Psoas muscle (tissue), 8 donors: Measurements from ENCODE around the gene POU3F1. TPM values are rescaled to one million over a fixed set of nuclear protein-coding genes. Genes with fewer than 3 reads are reported as not detected.

ENCODE experiments used
- ATAC-seq, 4 donors: fragments of 200-7000 bp; cut with Tn5 transposase; one replicate each; pipeline ENCODE4 v1.9.1; 2020; ENCODE audit warnings: moderate library complexity in 3 of 4, mild to moderate bottlenecking in 2 of 4
- DNase-seq, 2 donors: peaks; one replicate each; pipeline ENCODE4 v3.0.0-alpha.2; 2020
- H3K27ac ChIP-seq: fragments of 200-600 bp; one replicate; pipeline ENCODE4 v1.8.0; 2022
- H3K27me3 ChIP-seq, 3 donors: fragments of 200-600 bp in 1 of 3; one replicate each; pipeline versions ENCODE4 v1.6.1 to v1.8.0; 2013 to 2022; ENCODE audit warnings: low read length in 2 of 3, mild to moderate bottlenecking in 2 of 3, moderate library complexity in 1 of 3; ENCODE audit not compliant: insufficient read depth in 3 of 3
- H3K36me3 ChIP-seq, 2 donors: fragments of 200-600 bp in 1 of 2; one replicate each; pipeline versions ENCODE4 v1.6.1 to v1.8.0; 2013 to 2022; ENCODE audit warnings: low read depth in 1 of 2, mild to moderate bottlenecking in 1 of 2, moderate library complexity in 1 of 2; ENCODE audit not compliant: insufficient read depth in 1 of 2
- H3K4me1 ChIP-seq: fragments of 200-600 bp; one replicate; pipeline ENCODE4 v1.8.0; 2022
- H3K4me3 ChIP-seq: fragments of 200-600 bp; one replicate; pipeline ENCODE4 v1.8.0; 2022; ENCODE audit warnings: mild to moderate bottlenecking
- H3K9me3 ChIP-seq: fragments of 200-600 bp; one replicate; pipeline ENCODE4 v1.8.0; 2022
- WGBS, 3 donors: extraction: QIAGEN DNeasy Blood & Tissue Kit; methylation state at CpG; one replicate each; pipeline versions ENCODE4 v1.1.6 to v1.1.7; 2013; 5-methylcytosine and 5-hydroxymethylcytosine counted together
- intact Hi-C, 2 donors: fragments of 100-400 bp; cut with DNase I; formaldehyde crosslinking; loops; one replicate each; pipeline versions ENCODE4 v1.11.0 to v1.14.2; 2022
- polyA plus RNA-seq, 3 donors: library from polyadenylated mRNA; stranded (reverse); fragments of 200-250 nt; gene quantifications; one replicate each; pipeline ENCODE4 v1.2.3, GENCODE V29; 2013
- total RNA-seq, 4 donors: library from RNA; stranded (reverse); fragmentation: NEBNext Ultra II Directional in 2 of 4; extraction: Animal tissue kit (Norgen Biotek cat#: 25700) in 2 of 4; gene quantifications; one replicate each; pipeline versions ENCODE4 v1.2.1 to v1.2.4, GENCODE V29; 2021 to 2023
- TF ChIP-seq, protein P1 (sequence below): fragments of 200-600 bp; IDR thresholded peaks from one replicate; pipeline ENCODE4 v1.8.0; 2022; ENCODE audit warnings: antibody characterized with exemption
- donor health status: healthy with polysubstance abuse.
- donor health status: DM: no; HTN: no; CAD: no; lungs with moderate emphysema.
- donor health status: Bipolar disorder and iron deficiency.
- donor health status: healthy.
- donor health status: DM: yes; HTN: yes; CAD: no.
- donor health status: DM: no; HTN: no; CAD: no.
- donor health status: DM: no; HTN: no; CAD: no.
- donor health status: DM: yes; HTN: yes; CAD: no.

The POU3F1 gene
- total and polyA plus RNA-seq, 7 donors, result 0.04 to 0.38 (median 0.13) TPM; not detected in 1

DNA sequence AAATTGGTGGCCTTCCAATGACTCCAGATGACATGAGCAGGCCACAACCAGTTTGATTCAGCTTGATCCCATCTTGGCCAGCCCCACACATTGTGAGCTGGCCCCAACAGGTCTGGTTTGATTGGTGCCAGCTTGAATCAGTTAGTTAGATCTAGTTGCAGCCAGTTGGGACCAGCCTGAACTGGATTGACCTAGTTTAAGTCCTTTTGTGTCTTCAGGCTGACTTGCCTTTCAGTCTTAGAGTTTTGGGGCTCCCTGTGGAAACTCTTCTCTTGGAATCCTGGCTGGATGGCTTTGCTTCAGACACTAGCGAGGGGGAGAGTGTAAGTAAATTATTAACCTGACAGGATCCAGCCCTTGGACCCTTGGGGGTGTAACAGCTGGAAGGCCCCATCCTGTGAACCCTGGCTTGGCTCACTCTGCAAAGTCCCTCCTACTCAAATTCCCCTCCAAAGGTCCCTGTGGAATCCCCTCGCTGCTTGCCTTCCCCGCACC is 36.2 kb upstream of the POU3F1 start:
- whole genome bisulfite sequencing, 3 donors, result 66 to 80% (median 74%) methylated on average over 3 of the region's 3 CpGs
- Histone ChIP-seq H3K27ac (no peak overlapping the region), H3K9me3 (no peaks in the 10 kb centered on the region), H3K4me3 (no peak overlapping the region), H3K36me3 (no peaks in the 10 kb centered on the region), H3K4me1 (peaks cover 20% of the 10 kb centered on the region), H3K27me3 (no peaks in the 10 kb centered on the region)
- ATAC-seq, result peak in 1 of 4 donors; percentile 59
- intact Hi-C loops, result no loop called here
- DNase-seq, result no peak
- TF ChIP-seq, protein P1, sequence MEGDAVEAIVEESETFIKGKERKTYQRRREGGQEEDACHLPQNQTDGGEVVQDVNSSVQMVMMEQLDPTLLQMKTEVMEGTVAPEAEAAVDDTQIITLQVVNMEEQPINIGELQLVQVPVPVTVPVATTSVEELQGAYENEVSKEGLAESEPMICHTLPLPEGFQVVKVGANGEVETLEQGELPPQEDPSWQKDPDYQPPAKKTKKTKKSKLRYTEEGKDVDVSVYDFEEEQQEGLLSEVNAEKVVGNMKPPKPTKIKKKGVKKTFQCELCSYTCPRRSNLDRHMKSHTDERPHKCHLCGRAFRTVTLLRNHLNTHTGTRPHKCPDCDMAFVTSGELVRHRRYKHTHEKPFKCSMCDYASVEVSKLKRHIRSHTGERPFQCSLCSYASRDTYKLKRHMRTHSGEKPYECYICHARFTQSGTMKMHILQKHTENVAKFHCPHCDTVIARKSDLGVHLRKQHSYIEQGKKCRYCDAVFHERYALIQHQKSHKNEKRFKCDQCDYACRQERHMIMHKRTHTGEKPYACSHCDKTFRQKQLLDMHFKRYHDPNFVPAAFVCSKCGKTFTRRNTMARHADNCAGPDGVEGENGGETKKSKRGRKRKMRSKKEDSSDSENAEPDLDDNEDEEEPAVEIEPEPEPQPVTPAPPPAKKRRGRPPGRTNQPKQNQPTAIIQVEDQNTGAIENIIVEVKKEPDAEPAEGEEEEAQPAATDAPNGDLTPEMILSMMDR, result no peak

DNA sequence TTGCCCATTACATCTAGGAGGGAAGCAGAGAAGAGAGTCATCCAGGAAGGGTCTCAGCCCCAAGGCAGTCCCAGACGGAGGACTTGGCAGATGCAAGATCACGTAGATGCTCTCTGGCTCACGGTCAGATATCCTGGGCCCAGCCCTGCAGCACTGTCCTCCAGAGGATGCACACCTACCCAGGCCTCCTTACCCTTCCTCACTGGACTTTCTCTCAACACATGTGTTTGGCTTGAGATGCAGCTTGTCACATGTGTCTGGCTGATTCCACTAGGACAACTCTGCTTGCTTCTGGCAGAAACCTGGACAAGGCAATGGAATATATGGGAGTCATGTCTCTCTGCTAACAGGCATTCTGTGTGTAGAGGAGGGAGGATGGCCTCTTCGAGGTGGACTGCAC is 32.4 kb upstream of the POU3F1 start:
- intact Hi-C loops, result no loop called here
- no peak for ATAC-seq
- WGBS, 3 donors, result 62 to 69% (median 63%) methylated on average over 4 of the region's 4 CpGs

DNA sequence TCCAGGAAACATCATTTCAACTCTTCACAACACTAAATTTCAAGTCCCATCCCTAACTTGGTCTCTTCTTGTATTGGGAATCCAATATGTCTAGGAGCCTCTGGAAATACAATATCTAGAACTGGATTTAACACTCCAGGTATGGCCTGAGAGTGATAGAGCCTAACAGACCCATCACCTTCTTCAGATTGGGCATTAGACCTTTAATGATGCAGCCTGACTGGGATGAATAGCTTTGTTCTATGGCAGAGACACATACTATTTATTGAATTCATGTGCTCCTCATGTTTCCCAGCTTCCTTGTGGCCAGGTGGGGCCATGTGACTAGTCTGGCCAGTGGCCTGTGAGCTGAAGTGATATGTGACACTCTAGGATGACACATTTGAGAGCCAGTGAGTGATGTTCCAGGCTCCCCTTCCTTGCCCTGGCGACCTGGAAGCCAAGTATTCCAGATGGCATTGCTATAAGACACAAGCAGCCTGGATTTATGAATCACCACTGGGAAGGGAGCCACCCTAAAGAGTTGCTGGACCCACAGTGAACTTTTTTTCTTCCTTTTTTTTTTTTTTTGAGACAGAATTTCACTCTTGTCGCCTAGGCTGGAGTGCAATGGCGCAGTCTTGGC is 31.0 kb upstream of the POU3F1 start:
- Histone ChIP-seq H3K4me3 (no peak overlapping the region), H3K4me1 (peaks cover 2% of the 10 kb centered on the region), H3K27ac (no peak overlapping the region), H3K27me3 (no peaks in the 10 kb centered on the region), H3K9me3 (no peaks in the 10 kb centered on the region), H3K36me3 (no peaks in the 10 kb centered on the region)
- TF ChIP-seq, protein P1, result no peak
- ATAC-seq, result peak in 3 of 4 donors; percentile 41 to 69 (median 49)
- WGBS, 3 donors, result 63 to 71% (median 63%) methylated on average over 3 of the region's 3 CpGs
- intact Hi-C loops, result no loop called here
- DNase-seq, result no peak

More for the DNA sequence above, 32.4 kb upstream of the POU3F1 start:
- no peaks in the 10 kb centered on the region for H3K36me3 ChIP-seq
- H3K4me1 ChIP-seq, result peaks cover 9% of the 10 kb centered on the region
- no peak for DNase-seq
- H3K9me3 ChIP-seq, result no peaks in the 10 kb centered on the region
- TF ChIP-seq, protein P1, result no peak
- no peaks in the 10 kb centered on the region for H3K27me3 ChIP-seq
- no peak overlapping the region for H3K4me3 ChIP-seq
- H3K27ac ChIP-seq, result no peak overlapping the region

DNA sequence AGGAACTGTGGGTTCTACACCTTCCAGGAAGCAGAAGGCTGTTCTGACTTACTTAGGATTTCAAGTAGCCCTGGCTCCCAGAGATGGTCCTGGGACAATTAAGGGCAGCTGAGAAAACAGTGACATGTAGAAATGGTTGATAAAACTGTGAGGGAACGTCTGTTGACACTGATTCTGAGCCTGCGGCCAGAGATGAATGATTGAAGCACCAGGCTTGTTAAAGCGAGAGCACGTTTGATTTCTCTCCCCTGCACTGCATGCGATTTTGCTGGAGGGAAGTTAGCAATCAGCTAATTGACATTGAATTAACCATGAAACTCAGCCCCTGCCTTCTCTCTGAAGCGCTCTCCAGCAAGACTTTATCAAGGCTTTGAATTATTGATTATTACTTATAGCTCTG is 29.9 kb upstream of the POU3F1 start:
- no peak for DNase-seq
- no peak overlapping the region for H3K4me3 ChIP-seq
- H3K27me3 ChIP-seq, result no peaks in the 10 kb centered on the region
- no peaks in the 10 kb centered on the region for H3K4me1 ChIP-seq
- H3K27ac ChIP-seq, result no peak overlapping the region
- H3K36me3 ChIP-seq, result no peaks in the 10 kb centered on the region
- ATAC-seq, result no peak
- intact Hi-C loops, result no loop called here
- TF ChIP-seq, protein P1, result no peak
- no peaks in the 10 kb centered on the region for H3K9me3 ChIP-seq
- 64 to 67% (median 66%) methylated on average over 6 of the region's 6 CpGs for WGBS, 3 donors

DNA sequence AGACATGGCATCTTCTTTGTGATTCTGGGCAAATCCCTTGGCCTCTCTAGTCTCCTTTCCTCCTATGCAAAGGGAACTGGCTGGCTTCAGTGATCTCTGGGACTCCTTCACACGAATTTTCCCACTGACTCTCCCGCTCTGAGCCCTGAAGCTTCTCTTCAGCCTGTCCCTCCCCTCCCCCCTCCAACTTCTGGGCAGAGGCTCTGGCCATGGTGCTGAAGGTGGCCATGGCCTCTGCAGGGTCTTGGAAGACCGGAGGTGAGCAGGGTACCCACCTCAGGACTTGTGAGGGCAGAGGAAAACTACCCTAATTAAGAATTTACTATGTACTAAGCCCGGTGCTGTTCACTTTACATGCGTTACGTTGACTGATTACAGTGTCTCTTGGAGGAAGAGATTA is 29.4 kb upstream of the POU3F1 start:
- DNase-seq (no peak), ATAC-seq (peak in 2 of 4 donors; percentile 49 to 50)
- Histone ChIP-seq H3K4me1 (no peaks in the 10 kb centered on the region), H3K9me3 (no peaks in the 10 kb centered on the region), H3K27me3 (no peaks in the 10 kb centered on the region), H3K4me3 (no peak overlapping the region), H3K36me3 (no peaks in the 10 kb centered on the region), H3K27ac (no peak overlapping the region)
- intact Hi-C loops, result no loop called here
- WGBS, 3 donors, result 19 to 23% (median 23%) methylated on average over 6 of the region's 6 CpGs
- TF ChIP-seq, protein P1, result no peak
